Suprapubic skin (tissue), 4 donors: Measurements from ENCODE around the gene LRRC75A. TPM values are rescaled to one million over a fixed set of nuclear protein-coding genes. Genes with fewer than 3 reads are reported as not detected.

Experiments
- DNase-seq, 2 donors: peaks; one replicate each; pipeline ENCODE4 v3.0.0-alpha.2; 2019; ENCODE audit warnings: low spot score in 2 of 2
- H3K27ac ChIP-seq: fragments of 200-600 bp; sonication (generic); one replicate; pipeline ENCODE4 v1.5.1; 2019
- H3K27me3 ChIP-seq: fragments of 200-600 bp; sonication (generic); one replicate; pipeline ENCODE4 v1.5.1; 2019
- H3K36me3 ChIP-seq: fragments of 200-600 bp; sonication (generic); one replicate; pipeline ENCODE4 v1.5.1; 2019
- H3K4me1 ChIP-seq: fragments of 200-600 bp; sonication (generic); one replicate; pipeline ENCODE4 v1.5.1; 2019
- H3K4me3 ChIP-seq: fragments of 200-600 bp; sonication (generic); one replicate; pipeline ENCODE4 v1.5.1; 2019; ENCODE audit warnings: mild to moderate bottlenecking
- H3K9me3 ChIP-seq: fragments of 200-600 bp; sonication (generic); one replicate; pipeline ENCODE4 v1.5.1; 2019
- CTCF ChIP-seq, 2 donors: fragments of 200-600 bp in 1 of 2; fragments of 450-650 bp in 1 of 2; sonication (generic) in 1 of 2; IDR thresholded peaks; one replicate each; pipeline ENCODE4 v1.5.1; 2016 to 2019; ENCODE audit warnings: antibody characterized with exemption in 2 of 2, mild to moderate bottlenecking in 1 of 2, moderate library complexity in 1 of 2
- EP300 ChIP-seq: sonication (generic); formaldehyde crosslinking; IDR thresholded peaks from one replicate; pipeline ENCODE4 v1.6.1; 2017; ENCODE audit warnings: antibody characterized with exemption
- POLR2A ChIP-seq, 2 donors: fragments of 450-650 bp; IDR thresholded peaks; one replicate each; pipeline ENCODE4 v1.6.1; 2017; ENCODE audit warnings: antibody characterized with exemption in 2 of 2, mild to moderate bottlenecking in 2 of 2, moderate library complexity in 2 of 2
- POLR2AphosphoS5 ChIP-seq, 3 donors: sonication (generic); formaldehyde crosslinking; IDR thresholded peaks; one replicate each; pipeline ENCODE4 v1.6.1; 2017; ENCODE audit warnings: antibody characterized with exemption in 3 of 3
- WGBS: methylation state at CpG from one replicate; pipeline ENCODE4 v1.1.5; 2018; 5-methylcytosine and 5-hydroxymethylcytosine counted together
- total RNA-seq, 4 donors: library from RNA; depleted of rRNA; stranded (reverse); fragments of >200 nt; gene quantifications; one replicate each; pipeline ENCODE4 v1.1.0, GENCODE V29; 2016

Gene LRRC75A
- total RNA-seq, 4 donors from 2014 or later = 0.64 to 0.99 (median 0.90) TPM

GRCh38 chr17:16504984-16505383 lies 13.0 kb upstream of the LRRC75A start:
- DNase-seq = no peak

GRCh38 chr17:16496820-16497489 lies 5.0 kb upstream of the LRRC75A start:
- H3K36me3 ChIP-seq = no peaks in the 10 kb centered on the region
- WGBS = 82% methylated on average over 12 of the region's 12 CpGs
- DNase-seq = no peak
- H3K27ac ChIP-seq = no peak overlapping the region
- H3K4me1 ChIP-seq = peaks cover 6% of the 10 kb centered on the region
- no peak for TF ChIP-seq EP300
- no peak for TF ChIP-seq POLR2AphosphoS5 (IDR thresholded peaks at IDR 0.05)
- TF ChIP-seq POLR2A (IDR thresholded peaks at IDR 0.05) = no peak
- no peak for TF ChIP-seq CTCF (IDR thresholded peaks at IDR 0.05)
- H3K27me3 ChIP-seq = peaks cover 3% of the 10 kb centered on the region
- H3K9me3 ChIP-seq = no peaks in the 10 kb centered on the region
- H3K4me3 ChIP-seq = no peak overlapping the region

More at GRCh38 chr17:16504984-16505383, 13.0 kb upstream of the LRRC75A start:
- no peak overlapping the region for H3K4me3 ChIP-seq
- H3K27ac ChIP-seq = no peak overlapping the region
- no peaks in the 10 kb centered on the region for H3K9me3 ChIP-seq
- no peaks in the 10 kb centered on the region for H3K27me3 ChIP-seq
- no peaks in the 10 kb centered on the region for H3K4me1 ChIP-seq
- TF ChIP-seq POLR2A (IDR thresholded peaks at IDR 0.05) (no peak), POLR2AphosphoS5 (IDR thresholded peaks at IDR 0.05) (no peak), EP300 (no peak), CTCF (IDR thresholded peaks at IDR 0.05) (no peak)
- H3K36me3 ChIP-seq = no peaks in the 10 kb centered on the region
- 93% methylated on average over 3 of the region's 3 CpGs for WGBS

- H3K27ac ChIP-seq = no peak overlapping the region
- H3K4me3 ChIP-seq = no peak overlapping the region
- DNase-seq = no peak
- H3K9me3 ChIP-seq = no peaks in the 10 kb centered on the region
- WGBS = 77% methylated on average over 12 of the region's 12 CpGs
- no peak for TF ChIP-seq POLR2A (IDR thresholded peaks at IDR 0.05)
- no peak for TF ChIP-seq EP300
- no peak for TF ChIP-seq POLR2AphosphoS5 (IDR thresholded peaks at IDR 0.05)
- TF ChIP-seq CTCF (IDR thresholded peaks at IDR 0.05) = no peak
- H3K36me3 ChIP-seq = no peaks in the 10 kb centered on the region
- H3K27me3 ChIP-seq = peaks cover 7% of the 10 kb centered on the region
- H3K4me1 ChIP-seq = peaks cover 11% of the 10 kb centered on the region
Observed at GRCh38 chr17:16495980-16496819, 4.2 kb upstream of the LRRC75A start.

GRCh38 chr17:16495561-16495960 lies 3.6 kb upstream of the LRRC75A start:
- no peak for TF ChIP-seq CTCF (IDR thresholded peaks at IDR 0.05)
- no peak for TF ChIP-seq POLR2A (IDR thresholded peaks at IDR 0.05)
- no peak for TF ChIP-seq POLR2AphosphoS5 (IDR thresholded peaks at IDR 0.05)
- no peak for TF ChIP-seq EP300
- Histone ChIP-seq H3K36me3 (no peaks in the 10 kb centered on the region), H3K4me3 (no peak overlapping the region), H3K27ac (no peak overlapping the region), H3K27me3 (peaks cover 7% of the 10 kb centered on the region), H3K4me1 (peaks cover 18% of the 10 kb centered on the region), H3K9me3 (no peaks in the 10 kb centered on the region)
- 81% methylated on average over 4 of the region's 4 CpGs for WGBS
- no peak for DNase-seq

- Histone ChIP-seq H3K27ac (no peak overlapping the region), H3K4me3 (no peak overlapping the region), H3K4me1 (peaks cover 18% of the 10 kb centered on the region), H3K9me3 (no peaks in the 10 kb centered on the region), H3K27me3 (peaks cover 7% of the 10 kb centered on the region), H3K36me3 (no peaks in the 10 kb centered on the region)
- 54% methylated on average over 1 of the region's 1 CpG for WGBS
- TF ChIP-seq POLR2A (IDR thresholded peaks at IDR 0.05) (no peak), EP300 (no peak), POLR2AphosphoS5 (IDR thresholded peaks at IDR 0.05) (no peak), CTCF (IDR thresholded peaks at IDR 0.05) (no peak)
- DNase-seq = no peak
Observed at GRCh38 chr17:16494059-16494458, 2.1 kb upstream of the LRRC75A start.
